ENCODE measurements around the gene KRTAP12-2. TPM values are rescaled to one million over a fixed set of nuclear protein-coding genes. Genes with fewer than 3 reads are reported as not detected.
A peak's percentile ranks its signal among the peaks of the same experiment; 100 is the strongest.
"Not testable (repeated sequence)": the region's sequence is repeated elsewhere in the genome, so short reads cannot be mapped to it uniquely, and the experiment has no call there.

KRTAP12-2 gene
- total and polyA plus RNA-seq, 11 donors: not detected

DNA sequence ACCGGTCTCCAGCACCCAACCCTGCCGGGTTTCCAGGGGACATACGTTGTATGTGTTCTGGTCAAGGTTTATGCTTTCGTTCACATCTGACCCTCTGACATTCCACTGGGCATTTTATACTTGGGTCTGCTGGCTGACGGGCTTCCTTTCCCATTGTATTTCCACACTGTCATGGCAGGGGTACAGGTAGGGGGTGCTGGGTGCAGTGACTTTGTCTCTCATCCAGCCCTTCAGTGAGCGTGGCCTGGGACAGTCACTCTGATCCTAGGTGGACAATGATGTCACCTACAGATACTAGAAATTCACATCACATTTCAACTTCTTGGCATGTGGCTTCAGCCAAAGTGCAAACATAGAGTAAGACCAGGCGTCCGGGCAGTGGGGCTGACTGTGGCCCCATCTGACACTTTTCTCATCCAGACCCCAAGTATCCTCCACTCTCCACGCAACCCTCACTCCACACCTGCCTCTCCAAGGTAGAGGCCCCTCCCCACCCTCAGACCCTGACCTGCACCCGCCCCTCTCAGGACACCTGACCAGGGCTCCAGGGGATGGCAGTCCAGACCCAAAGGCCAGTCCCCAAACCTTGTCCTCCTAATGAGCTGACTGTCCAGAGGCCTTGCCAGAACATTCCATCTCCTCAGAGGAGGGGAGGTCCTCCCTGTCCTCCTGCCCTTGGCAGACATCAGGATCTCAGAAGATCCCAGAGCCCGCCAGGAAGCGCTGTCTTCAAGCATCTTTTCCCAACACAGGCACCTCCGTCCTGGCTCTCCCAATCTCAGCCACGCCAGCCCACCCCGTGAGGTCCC is 30.3 kb downstream of the KRTAP12-2 start:
- no peaks in the 10 kb centered on the region for H3K4me1 ChIP-seq
- DNase-seq (no peak), ATAC-seq (peak in 2 of 4 donors; percentile 10 to 27)
- H3K27ac ChIP-seq: no peak overlapping the region
- 76 to 86% (median 83%) methylated on average over 15 of the region's 15 CpGs for WGBS, 4 donors
- TF ChIP-seq, protein P1, sequence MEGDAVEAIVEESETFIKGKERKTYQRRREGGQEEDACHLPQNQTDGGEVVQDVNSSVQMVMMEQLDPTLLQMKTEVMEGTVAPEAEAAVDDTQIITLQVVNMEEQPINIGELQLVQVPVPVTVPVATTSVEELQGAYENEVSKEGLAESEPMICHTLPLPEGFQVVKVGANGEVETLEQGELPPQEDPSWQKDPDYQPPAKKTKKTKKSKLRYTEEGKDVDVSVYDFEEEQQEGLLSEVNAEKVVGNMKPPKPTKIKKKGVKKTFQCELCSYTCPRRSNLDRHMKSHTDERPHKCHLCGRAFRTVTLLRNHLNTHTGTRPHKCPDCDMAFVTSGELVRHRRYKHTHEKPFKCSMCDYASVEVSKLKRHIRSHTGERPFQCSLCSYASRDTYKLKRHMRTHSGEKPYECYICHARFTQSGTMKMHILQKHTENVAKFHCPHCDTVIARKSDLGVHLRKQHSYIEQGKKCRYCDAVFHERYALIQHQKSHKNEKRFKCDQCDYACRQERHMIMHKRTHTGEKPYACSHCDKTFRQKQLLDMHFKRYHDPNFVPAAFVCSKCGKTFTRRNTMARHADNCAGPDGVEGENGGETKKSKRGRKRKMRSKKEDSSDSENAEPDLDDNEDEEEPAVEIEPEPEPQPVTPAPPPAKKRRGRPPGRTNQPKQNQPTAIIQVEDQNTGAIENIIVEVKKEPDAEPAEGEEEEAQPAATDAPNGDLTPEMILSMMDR (IDR thresholded peaks at IDR 0.05): no peak
- H3K4me3 ChIP-seq: no peak overlapping the region
- H3K27me3 ChIP-seq: peaks cover 0 to 21% (median 0%) of the 10 kb centered on the region in 9 donors
- peaks cover 0 to 32% (median 13%) of the 10 kb centered on the region in 12 donors for H3K9me3 ChIP-seq
- intact Hi-C loops (cut with DNase I): no loop called here
- no peaks in the 10 kb centered on the region for H3K36me3 ChIP-seq

DNA sequence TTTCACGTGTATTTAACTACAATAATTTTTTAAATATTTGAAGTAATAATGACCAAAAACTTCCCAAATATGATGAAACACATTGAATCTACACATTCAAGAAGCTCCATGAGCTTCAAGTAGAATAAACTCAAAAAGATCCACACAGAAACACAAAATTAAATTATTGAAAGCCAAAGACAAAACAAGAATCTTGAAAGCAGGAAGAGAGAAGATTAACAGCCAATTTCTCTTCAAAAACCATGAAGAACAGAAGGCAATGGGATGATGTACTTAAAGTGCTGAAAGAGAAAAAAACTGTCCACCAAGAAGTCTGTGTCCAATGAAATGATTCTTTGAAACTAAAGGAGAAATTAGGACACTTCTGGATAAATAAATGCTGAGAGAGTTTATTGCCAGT is 34.7 kb downstream of the KRTAP12-2 start:
- H3K4me3 ChIP-seq: no peak overlapping the region
- ATAC-seq (no peak), DNase-seq (no peak)
- H3K36me3 ChIP-seq: no peaks in the 10 kb centered on the region
- H3K9me3 ChIP-seq: peaks cover 0 to 36% (median 21%) of the 10 kb centered on the region in 12 donors
- peaks cover 0 to 14% (median 0%) of the 10 kb centered on the region in 12 donors for H3K4me1 ChIP-seq
- no peak overlapping the region for H3K27ac ChIP-seq
- 89 to 95% (median 93%) methylated on average over 1 of the region's 1 CpG for WGBS, 4 donors
- intact Hi-C loops (cut with DNase I): no loop called here
- peaks cover 0 to 27% (median 0%) of the 10 kb centered on the region in 9 donors for H3K27me3 ChIP-seq
- no peak for TF ChIP-seq POLR2A (IDR thresholded peaks at IDR 0.05)
- TF ChIP-seq, protein P1 (IDR thresholded peaks at IDR 0.05): no peak

DNA sequence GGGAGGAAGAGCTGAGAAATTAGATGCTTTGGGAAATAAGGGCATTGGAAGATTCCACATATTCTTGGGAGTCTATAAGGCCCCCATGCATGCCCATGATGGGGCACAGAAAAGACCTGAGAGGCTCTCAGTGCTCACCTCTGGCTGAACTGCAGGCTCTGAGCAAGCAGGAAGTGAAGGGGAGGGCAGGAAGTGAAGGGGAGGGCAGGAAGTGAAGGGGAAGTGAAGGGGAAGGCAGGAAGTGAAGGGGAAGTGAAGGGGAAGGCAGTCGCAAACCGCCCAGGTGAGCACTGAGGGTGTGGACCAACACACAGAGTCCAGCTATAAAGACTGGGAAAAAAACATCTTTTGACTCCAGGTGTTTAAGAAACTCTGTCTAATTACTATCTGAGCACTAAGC is 36.3 kb downstream of the KRTAP12-2 start:
- Histone ChIP-seq H3K4me3 (no peak overlapping the region), H3K9me3 (peaks cover 0 to 36% (median 21%) of the 10 kb centered on the region in 12 donors), H3K36me3 (no peaks in the 10 kb centered on the region), H3K4me1 (peaks cover 0 to 28% (median 0%) of the 10 kb centered on the region in 12 donors), H3K27me3 (peaks cover 0 to 26% (median 0%) of the 10 kb centered on the region in 9 donors), H3K27ac (no peak overlapping the region)
- ATAC-seq (no peak), DNase-seq (no peak)
- TF ChIP-seq POLR2A (IDR thresholded peaks at IDR 0.05): no peak
- TF ChIP-seq, protein P1 (IDR thresholded peaks at IDR 0.05): no peak
- 59 to 78% (median 70%) methylated on average over 2 of the region's 2 CpGs for WGBS, 4 donors
- intact Hi-C loops (cut with DNase I): no loop called here

DNA sequence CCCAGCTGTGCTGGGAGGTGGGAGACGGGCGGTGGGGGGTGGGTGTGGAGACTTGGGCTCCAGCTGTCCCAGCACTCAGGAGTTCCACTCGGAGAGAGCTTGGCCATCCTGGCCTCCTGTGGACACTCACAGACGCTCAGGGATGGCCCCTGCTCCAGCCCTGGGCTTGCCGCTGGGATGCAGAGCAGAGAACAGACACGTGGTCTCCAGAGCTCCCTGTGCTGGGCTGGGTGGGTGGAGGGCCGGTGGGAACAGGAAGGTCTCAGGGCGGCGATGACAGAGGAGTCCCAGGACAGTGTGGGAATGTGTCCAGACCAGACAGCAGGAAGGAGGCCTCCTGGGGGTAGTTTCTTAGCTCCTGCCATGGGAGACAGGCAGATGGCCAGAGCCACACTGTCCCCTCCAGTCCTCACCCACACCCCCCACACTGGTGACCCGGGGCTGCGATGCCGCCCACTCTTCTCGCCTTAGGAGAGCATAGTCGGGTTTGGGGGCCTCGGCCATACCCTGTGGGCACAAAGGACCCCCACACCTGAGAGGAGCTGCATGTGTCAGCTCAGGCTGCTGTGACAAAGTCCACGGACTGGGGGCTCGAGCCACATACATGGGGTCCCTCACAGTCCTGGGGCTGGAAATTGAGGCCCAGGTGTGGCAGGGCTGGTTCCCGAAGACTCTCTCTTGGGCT is 37.9 kb downstream of the KRTAP12-2 start:
- no peak for TF ChIP-seq POLR2A (IDR thresholded peaks at IDR 0.05)
- TF ChIP-seq, protein P1 (IDR thresholded peaks at IDR 0.05): no peak
- Histone ChIP-seq H3K36me3 (no peaks in the 10 kb centered on the region), H3K27me3 (peaks cover 0 to 26% (median 0%) of the 10 kb centered on the region in 9 donors), H3K9me3 (peaks cover 0 to 45% (median 26%) of the 10 kb centered on the region in 12 donors), H3K4me1 (peaks cover 0 to 29% (median 0%) of the 10 kb centered on the region in 12 donors), H3K27ac (no peak overlapping the region), H3K4me3 (no peak overlapping the region)
- WGBS, 4 donors: 49 to 58% (median 53%) methylated on average over 13 to 18 of the region's 18 CpGs
- intact Hi-C loops (cut with DNase I): loop anchor here in 1 of 10 donors (10.0 kb wide), 1 partner anchor 86 kb away; the partner anchor contains the start of gene TSPEAR
- DNase-seq (no peak), ATAC-seq (peak in 3 of 4 donors; percentile 44 to 74 (median 65))

DNA sequence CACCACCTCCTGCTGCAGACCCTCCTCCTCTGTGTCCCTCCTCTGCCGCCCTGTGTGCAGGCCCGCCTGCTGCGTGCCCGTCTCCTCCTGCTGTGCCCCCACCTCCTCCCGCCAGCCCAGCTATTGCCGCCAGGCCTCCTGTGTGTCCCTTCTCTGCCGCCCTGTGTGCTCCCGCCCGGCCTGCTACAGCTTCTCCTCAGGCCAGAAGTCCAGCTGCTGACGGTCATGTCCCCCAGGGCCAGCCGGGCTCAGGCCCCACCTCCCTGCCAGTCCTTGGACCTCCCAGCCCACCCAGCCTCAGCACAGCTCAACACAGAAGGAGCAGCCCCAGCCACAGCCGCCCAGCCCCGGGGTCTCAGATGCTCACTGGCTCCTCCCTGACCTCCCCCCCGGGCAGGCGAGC is 38.9 kb downstream of the KRTAP12-2 start:
- ATAC-seq (peak in 1 of 4 donors; percentile 20), DNase-seq (peak in 1 of 5 donors; percentile 55)
- H3K36me3 ChIP-seq, H3K27ac ChIP-seq, H3K4me3 ChIP-seq: not testable (repeated sequence)
- intact Hi-C loops (cut with DNase I): loop anchor here in 1 of 10 donors (10.0 kb wide), 1 partner anchor 87 kb away; the partner anchor contains the start of gene TSPEAR
- 51 to 72% (median 54%) methylated on average over 11 to 15 of the region's 15 CpGs for WGBS, 4 donors
- Histone ChIP-seq H3K9me3 (peaks cover 0 to 48% (median 33%) of the 10 kb centered on the region in 12 donors), H3K27me3 (peaks cover 0 to 26% (median 0%) of the 10 kb centered on the region in 9 donors), H3K4me1 (peaks cover 0 to 29% (median 0%) of the 10 kb centered on the region in 12 donors)

DNA sequence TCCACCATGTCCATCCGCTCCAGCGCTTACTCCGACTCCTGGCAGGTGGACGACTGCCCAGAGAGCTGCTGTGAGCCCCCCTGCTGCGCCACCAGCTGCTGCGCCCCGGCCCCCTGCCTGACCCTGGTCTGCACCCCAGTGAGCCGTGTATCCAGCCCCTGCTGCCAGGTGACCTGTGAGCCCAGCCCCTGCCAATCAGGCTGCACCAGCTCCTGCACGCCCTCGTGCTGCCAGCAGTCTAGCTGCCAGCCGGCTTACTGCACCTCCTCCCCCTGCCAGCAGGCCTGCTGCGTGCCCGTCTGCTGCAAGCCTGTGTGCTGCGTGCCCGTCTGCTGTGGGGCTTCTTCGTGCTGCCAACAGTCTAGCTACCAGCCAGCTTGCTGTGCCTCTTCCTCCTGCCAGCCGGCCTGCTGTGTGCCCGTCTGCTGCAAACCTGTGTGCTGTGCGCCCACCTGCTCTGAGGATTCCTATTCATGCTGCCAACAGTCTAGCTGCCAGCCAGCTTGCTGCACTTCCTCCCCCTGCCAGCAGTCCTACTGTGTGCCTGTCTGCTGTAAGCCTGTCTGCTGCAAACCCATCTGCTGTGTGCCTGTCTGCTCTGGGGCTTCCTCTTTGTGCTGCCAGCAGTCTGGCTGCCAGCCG is 39.4 kb downstream of the KRTAP12-2 start:
- H3K4me3 ChIP-seq, H3K36me3 ChIP-seq, ATAC-seq, H3K27ac ChIP-seq: not testable (repeated sequence)
- 76 to 84% (median 80%) methylated on average over 14 to 18 of the region's 20 CpGs for WGBS, 4 donors
- Histone ChIP-seq H3K9me3 (peaks cover 0 to 48% (median 30%) of the 10 kb centered on the region in 12 donors), H3K4me1 (peaks cover 0 to 29% (median 0%) of the 10 kb centered on the region in 12 donors), H3K27me3 (peaks cover 0 to 26% (median 0%) of the 10 kb centered on the region in 9 donors)
- intact Hi-C loops (cut with DNase I): loop anchor here in 1 of 10 donors (10.0 kb wide), 1 partner anchor 87 kb away; the partner anchor contains the start of gene TSPEAR
- DNase-seq: peak in 1 of 5 donors; percentile 49
